H9 (cell line): ENCODE results near the gene MRPL18. TPM values are rescaled to one million over a fixed set of nuclear protein-coding genes. Genes with fewer than 3 reads are reported as not detected.
A peak's percentile ranks its signal among the peaks of the same experiment; 100 is the strongest.

Experiments used
- DNase-seq: peaks from one replicate; pipeline ENCODE4 v3.0.0-alpha.2; 2017
- H2AFZ ChIP-seq: one replicate; pipeline ENCODE4 v1.6.1; 2013; ENCODE audit warnings: mild to moderate bottlenecking, low read length, control low read depth, moderate library complexity
- H2AK5ac ChIP-seq: 2 replicates; pipeline ENCODE4 v1.6.1; 2013; ENCODE audit warnings: low read length, control low read depth, mixed read lengths; ENCODE audit not compliant: insufficient read length
- H2BK120ac ChIP-seq: one replicate; pipeline ENCODE4 v1.6.1; 2013; ENCODE audit warnings: low read depth, mild to moderate bottlenecking, low read length, control low read depth, inconsistent platforms; ENCODE audit not compliant: poor library complexity, severe bottlenecking
- H2BK12ac ChIP-seq: 2 replicates; pipeline ENCODE4 v1.6.1; 2013; ENCODE audit warnings: low read length, control low read depth, mixed read lengths, low read depth; ENCODE audit not compliant: insufficient read length
- H2BK15ac ChIP-seq: 2 replicates; pipeline ENCODE4 v1.6.1; 2013; ENCODE audit warnings: low read depth, low read length, control low read depth
- H2BK20ac ChIP-seq: one replicate; pipeline ENCODE4 v1.6.1; 2013; ENCODE audit warnings: low read depth, mild to moderate bottlenecking, low read length, control low read depth, inconsistent platforms; ENCODE audit not compliant: poor library complexity, severe bottlenecking
- H2BK5ac ChIP-seq: 2 replicates; pipeline ENCODE4 v1.6.1; 2013; ENCODE audit warnings: low read length, control low read depth, mixed read lengths; ENCODE audit not compliant: insufficient read length
- H3K14ac ChIP-seq: 2 replicates; pipeline ENCODE4 v1.6.1; 2013; ENCODE audit warnings: low read length, control low read depth; ENCODE audit not compliant: insufficient read depth
- H3K18ac ChIP-seq: 2 replicates; pipeline ENCODE4 v1.6.1; 2013; ENCODE audit warnings: low read depth, mild to moderate bottlenecking, mixed read lengths, low read length, control low read depth; ENCODE audit not compliant: insufficient read length
- H3K23ac ChIP-seq: 2 replicates; pipeline ENCODE4 v1.6.1; 2013; ENCODE audit warnings: low read length, control low read depth, mixed read lengths, low read depth; ENCODE audit not compliant: insufficient read length
- H3K23me2 ChIP-seq: 2 replicates; pipeline ENCODE4 v1.6.1; 2013; ENCODE audit warnings: low read depth, mild to moderate bottlenecking, mixed read lengths, low read length, control low read depth; ENCODE audit not compliant: insufficient read length, poor library complexity, severe bottlenecking
- H3K27ac ChIP-seq: 2 replicates; pipeline ENCODE4 v1.5.1; 2013; ENCODE audit warnings: low read length, control low read depth, mixed read lengths, low read depth; ENCODE audit not compliant: insufficient read length
- H3K27me3 ChIP-seq: 2 replicates; pipeline ENCODE4 v1.6.1; 2013; ENCODE audit warnings: low read length, control low read depth, inconsistent platforms; ENCODE audit not compliant: insufficient read depth
- H3K4ac ChIP-seq: 2 replicates; pipeline ENCODE4 v1.6.1; 2013; ENCODE audit warnings: low read depth, mild to moderate bottlenecking, control low read depth, inconsistent platforms, low read length, moderate library complexity
- H3K4me1 ChIP-seq: 2 replicates; pipeline ENCODE4 v1.6.1; 2013; ENCODE audit warnings: low read length, control low read depth, inconsistent platforms; ENCODE audit not compliant: insufficient read depth
- H3K4me2 ChIP-seq: 2 replicates; pipeline ENCODE4 v1.6.1; 2013; ENCODE audit warnings: low read length, control low read depth, mixed read lengths; ENCODE audit not compliant: insufficient read length, insufficient read depth
- H3K56ac ChIP-seq: 2 replicates; pipeline ENCODE4 v1.6.1; 2013; ENCODE audit warnings: low read depth, mild to moderate bottlenecking, mixed read lengths, low read length, control low read depth; ENCODE audit not compliant: insufficient read length
- H3K79me1 ChIP-seq: 2 replicates; pipeline ENCODE4 v1.6.1; 2013; ENCODE audit warnings: low read depth, mild to moderate bottlenecking, moderate library complexity, low read length, control low read depth, inconsistent platforms; ENCODE audit not compliant: insufficient read depth, poor library complexity, severe bottlenecking
- H3K79me2 ChIP-seq: 2 replicates; pipeline ENCODE4 v1.6.1; 2013; ENCODE audit warnings: low read length, control low read depth, inconsistent platforms; ENCODE audit not compliant: insufficient read depth
- H3K9ac ChIP-seq: 2 replicates; pipeline ENCODE4 v1.6.1; 2013; ENCODE audit warnings: low read length, control low read depth, mixed read lengths; ENCODE audit not compliant: insufficient read length; ENCODE audit errors: extremely low read depth
- H3K9me3 ChIP-seq: one replicate; pipeline ENCODE4 v1.6.1; 2013; ENCODE audit warnings: low read depth, low read length, inconsistent platforms; ENCODE audit not compliant: control insufficient read depth
- H3T11ph ChIP-seq: one replicate; pipeline ENCODE4 v1.6.1; 2013; ENCODE audit warnings: mild to moderate bottlenecking, low read length, control low read depth, inconsistent platforms
- H4K20me1 ChIP-seq: one replicate; pipeline ENCODE4 v1.6.1; 2013; ENCODE audit not compliant: control insufficient read depth, insufficient read length, insufficient read depth
- H4K5ac ChIP-seq: 2 replicates; pipeline ENCODE4 v1.6.1; 2013; ENCODE audit warnings: low read depth, mild to moderate bottlenecking, mixed read lengths, low read length, control low read depth; ENCODE audit not compliant: insufficient read length
- H4K8ac ChIP-seq: replicated peaks from 2 replicates; pipeline ENCODE4 v1.6.1; 2013; ENCODE audit warnings: low read length, control low read depth, mixed read lengths, low read depth; ENCODE audit not compliant: insufficient read length
- H4K91ac ChIP-seq: 2 replicates; pipeline ENCODE4 v1.6.1; 2013; ENCODE audit warnings: low read depth, mild to moderate bottlenecking, moderate library complexity, mixed read lengths, low read length, control low read depth; ENCODE audit not compliant: insufficient read length
- H3K27ac Mint-ChIP-seq, 3 experiments: 2 replicates in 2 of 3; 3 replicates in 1 of 3; pipeline ENCODE4 v1.8.0; 2020 to 2021; ENCODE audit warnings: mixed read lengths in 3 of 3, mild to moderate bottlenecking in 1 of 3, moderate library complexity in 1 of 3
- H3K27me3 Mint-ChIP-seq: 2 replicates; pipeline ENCODE4 v1.8.0; 2021; ENCODE audit warnings: low read depth, mild to moderate bottlenecking, moderate library complexity, mixed read lengths
- H3K36me3 Mint-ChIP-seq, 3 experiments: 2 replicates in 2 of 3; 3 replicates in 1 of 3; pipeline ENCODE4 v1.8.0; 2020 to 2021; ENCODE audit warnings: low read depth in 3 of 3, mixed read lengths in 3 of 3; ENCODE audit not compliant: insufficient read depth in 1 of 3
- H3K4me1 Mint-ChIP-seq, 2 experiments: 2 replicates each; pipeline ENCODE4 v1.8.0; 2020; ENCODE audit warnings: mixed read lengths in 2 of 2
- H3K4me3 Mint-ChIP-seq, 2 experiments: 2 replicates in 1 of 2; 3 replicates in 1 of 2; pipeline ENCODE4 v1.8.0; 2020 to 2021; ENCODE audit warnings: mild to moderate bottlenecking in 2 of 2, mixed read lengths in 2 of 2, moderate library complexity in 1 of 2
- H3K9me3 Mint-ChIP-seq, 2 experiments: 2 replicates in 1 of 2; 3 replicates in 1 of 2; pipeline ENCODE4 v1.8.0; 2020; ENCODE audit warnings: mild to moderate bottlenecking in 2 of 2, mixed read lengths in 2 of 2, moderate library complexity in 1 of 2
- WGBS: extraction: QIAGEN DNeasy Blood & Tissue Kit; methylation state at CpG from one replicate; pipeline ENCODE4 v1.1.7; 2013; ENCODE audit warnings: missing lambda C conversion rate, low lambda C conversion rate, mixed read lengths; ENCODE audit not compliant: insufficient read length; ENCODE audit errors: extremely low coverage; 5-methylcytosine and 5-hydroxymethylcytosine counted together
- total RNA-seq: library from RNA; stranded (reverse); gene quantifications from 2 replicates; pipeline ENCODE4 v1.2.1, GENCODE V29; 2021
- TF ChIP-seq, protein P1 (sequence below): fragments of 200-600 bp; sonication (generic); conservative IDR thresholded peaks from 3 replicates; pipeline ENCODE4 v1.8.0; 2021; ENCODE audit warnings: antibody characterized with exemption, mild to moderate bottlenecking

The MRPL18 gene
- total RNA-seq, 1 experiment from 2014 or later = 88.8 TPM

DNA sequence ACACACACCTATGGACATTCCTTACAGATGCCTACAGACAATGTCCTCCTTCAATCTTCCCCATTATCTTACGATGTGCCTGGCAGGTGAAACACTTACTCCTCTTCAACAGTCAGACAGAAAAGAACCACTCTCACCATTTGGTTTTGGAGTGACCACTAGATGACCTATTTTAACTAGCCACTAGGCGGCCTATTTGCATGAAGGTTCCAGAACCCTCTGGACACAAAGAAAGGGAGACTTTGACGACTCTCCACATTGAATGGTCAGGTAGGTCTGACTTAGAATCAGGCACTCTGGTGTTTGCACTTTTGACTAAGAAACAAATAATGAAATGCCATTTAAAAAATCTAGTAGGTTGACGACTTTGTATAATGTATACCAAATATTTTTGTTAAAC lies 51.8 kb downstream of the MRPL18 start:
- no peak for DNase-seq
- peaks cover 22 to 23% of the 10 kb centered on the region in 2 experiments for H3K4me1 Mint-ChIP-seq
- no peak overlapping the region for H3K4me3 Mint-ChIP-seq
- Histone ChIP-seq H3K27me3 (no peaks in the 10 kb centered on the region), H2AK5ac (no peak overlapping the region), H3T11ph (no peak overlapping the region), H2BK12ac (no peak overlapping the region), H4K20me1 (no peaks in the 10 kb centered on the region), H2AFZ (no peak overlapping the region), H4K8ac (no peak overlapping the region), H3K23ac (no peak overlapping the region), H3K4ac (no peak overlapping the region), H3K56ac (no peak overlapping the region), H3K18ac (no peak overlapping the region), H3K27ac (no peak overlapping the region), H4K5ac (no peak overlapping the region), H2BK120ac (no peak overlapping the region), H2BK15ac (no peak overlapping the region), H2BK20ac (no peak overlapping the region), H3K4me2 (no peak overlapping the region), H3K9me3 (no peaks in the 10 kb centered on the region), H2BK5ac (no peak overlapping the region), H3K14ac (no peak overlapping the region), H3K4me1 (peaks cover 3% of the 10 kb centered on the region; the same call in 1 of the 2 replicates), H3K79me2 (no peaks in the 10 kb centered on the region), H3K23me2 (no peaks in the 10 kb centered on the region), H3K79me1 (no peaks in the 10 kb centered on the region), H3K9ac (no peak overlapping the region), H4K91ac (no peak overlapping the region)
- no peak overlapping the region for H3K27ac Mint-ChIP-seq
- no peaks in the 10 kb centered on the region; a peak in 1 of 7 replicates for H3K36me3 Mint-ChIP-seq
- WGBS = no CpG with 5 or more reads among the region's 4 CpGs
- H3K9me3 Mint-ChIP-seq = no peaks in the 10 kb centered on the region
- no peaks in the 10 kb centered on the region; the same call in 1 of the 2 replicates for H3K27me3 Mint-ChIP-seq
- TF ChIP-seq, protein P1, sequence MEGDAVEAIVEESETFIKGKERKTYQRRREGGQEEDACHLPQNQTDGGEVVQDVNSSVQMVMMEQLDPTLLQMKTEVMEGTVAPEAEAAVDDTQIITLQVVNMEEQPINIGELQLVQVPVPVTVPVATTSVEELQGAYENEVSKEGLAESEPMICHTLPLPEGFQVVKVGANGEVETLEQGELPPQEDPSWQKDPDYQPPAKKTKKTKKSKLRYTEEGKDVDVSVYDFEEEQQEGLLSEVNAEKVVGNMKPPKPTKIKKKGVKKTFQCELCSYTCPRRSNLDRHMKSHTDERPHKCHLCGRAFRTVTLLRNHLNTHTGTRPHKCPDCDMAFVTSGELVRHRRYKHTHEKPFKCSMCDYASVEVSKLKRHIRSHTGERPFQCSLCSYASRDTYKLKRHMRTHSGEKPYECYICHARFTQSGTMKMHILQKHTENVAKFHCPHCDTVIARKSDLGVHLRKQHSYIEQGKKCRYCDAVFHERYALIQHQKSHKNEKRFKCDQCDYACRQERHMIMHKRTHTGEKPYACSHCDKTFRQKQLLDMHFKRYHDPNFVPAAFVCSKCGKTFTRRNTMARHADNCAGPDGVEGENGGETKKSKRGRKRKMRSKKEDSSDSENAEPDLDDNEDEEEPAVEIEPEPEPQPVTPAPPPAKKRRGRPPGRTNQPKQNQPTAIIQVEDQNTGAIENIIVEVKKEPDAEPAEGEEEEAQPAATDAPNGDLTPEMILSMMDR = peak; percentile 64
